K562 (cell line): ENCODE measurements around the gene HECW1. TPM values are rescaled to one million over a fixed set of nuclear protein-coding genes. Genes with fewer than 3 reads are reported as not detected.

Source experiments
- ATAC-seq: fragments of 200-7000 bp; cut with Tn5 transposase; 3 replicates; pipeline ENCODE4 v1.9.1; 2020; ENCODE audit warnings: moderate library complexity
- BruUV-seq: library from RNA; stranded (reverse); fragments of 400-500 nt; replicated peaks from 2 replicates; lab custom pipeline; 2021; lab: Mats Ljungman, UMichigan
- CTCF ChIA-PET: fragments of 300-600 bp; formaldehyde crosslinking; extraction: SDS; loops from one replicate; lab custom pipeline; 2021; ENCODE audit warnings: low intra/inter-chr PET ratio; lab: Yijun Ruan, JAX
- POLR2A ChIA-PET: fragments of 300-600, 350-650 bp; sonication (Branson Sonifier 250); formaldehyde crosslinking; extraction: SDS; loops from one replicate; lab custom pipeline; 2021; ENCODE audit warnings: antibody characterized with exemption, inconsistent platforms; lab: Yijun Ruan, JAX
- DNase-seq, 4 experiments: peaks; one replicate each; pipeline versions ENCODE4 v3.0.0 to v3.0.0-alpha.2; 2011 to 2018; ENCODE audit warnings: low spot score in 3 of 4, mixed read lengths in 3 of 4; ENCODE audit errors: extremely low read depth in 1 of 4
- FAIRE-seq: peaks from 2 replicates; lab custom pipeline; 2011; peaks lifted over from hg19 to GRCh38; lab: Jason Lieb, UNC
- H2AFZ ChIP-seq: 2 replicates; pipeline ENCODE4 v1.6.0; 2011; ENCODE audit warnings: low read depth, low read length, control low read depth, inconsistent platforms
- H3K27ac ChIP-seq: fragments of 200-600 bp; 3 replicates; pipeline ENCODE4 v1.8.0; 2011; ENCODE audit warnings: low read depth, mild to moderate bottlenecking, control low read depth, inconsistent platforms, low read length, moderate library complexity, mixed read lengths; ENCODE audit errors: extremely low read depth
- H3K27me3 ChIP-seq, 2 experiments: fragments of 300-600 bp in 1 of 2; 2 replicates in 1 of 2; 3 replicates in 1 of 2; pipeline versions ENCODE4 v1.6.0 to v1.8.0; 2011; ENCODE audit warnings: inconsistent platforms in 2 of 2, low read length in 2 of 2, mild to moderate bottlenecking in 1 of 2, mixed read lengths in 1 of 2, moderate library complexity in 1 of 2; ENCODE audit not compliant: control insufficient read depth in 2 of 2, insufficient read depth in 2 of 2
- H3K36me3 ChIP-seq: fragments of 300-600 bp; 3 replicates; pipeline ENCODE4 v1.8.0; 2011; ENCODE audit warnings: mild to moderate bottlenecking, low read length, inconsistent platforms; ENCODE audit not compliant: control insufficient read depth, insufficient read depth
- H3K4me1 ChIP-seq, 2 experiments: fragments of 200-600 bp in 1 of 2; replicated peaks in 1 of 2; 2 replicates in 1 of 2; 3 replicates in 1 of 2; pipeline versions ENCODE4 v1.5.1 to v1.8.0; 2011; ENCODE audit warnings: inconsistent platforms in 2 of 2, low read length in 2 of 2, mild to moderate bottlenecking in 1 of 2, mixed read lengths in 1 of 2, moderate library complexity in 1 of 2; ENCODE audit not compliant: control insufficient read depth in 2 of 2, insufficient read depth in 2 of 2
- H3K4me2 ChIP-seq: 2 replicates; pipeline ENCODE4 v1.6.1; 2011; ENCODE audit warnings: low read length, control low read depth, inconsistent platforms, mixed read lengths; ENCODE audit not compliant: insufficient read depth
- H3K4me3 ChIP-seq: fragments of 200-600 bp; sonication (generic), shearing (Covaris generic); 2 replicates; pipeline ENCODE4 v1.5.1; 2016; ENCODE audit warnings: control low read depth, inconsistent platforms
- H3K79me2 ChIP-seq: fragments of 200-600 bp; 3 replicates; pipeline ENCODE4 v1.8.0; 2011; ENCODE audit warnings: low read length, inconsistent platforms; ENCODE audit not compliant: control insufficient read depth, insufficient read depth
- H3K9ac ChIP-seq, 2 experiments: 2 replicates each; pipeline versions ENCODE4 v1.6.0 to v1.6.1; 2011; ENCODE audit warnings: low read depth in 2 of 2, low read length in 2 of 2, control low read depth in 1 of 2, inconsistent platforms in 1 of 2, mild to moderate bottlenecking in 1 of 2, mixed read lengths in 1 of 2; ENCODE audit not compliant: insufficient read depth in 1 of 2
- H3K9me1 ChIP-seq: one replicate; pipeline ENCODE4 v1.6.0; 2011; ENCODE audit warnings: inconsistent platforms, mild to moderate bottlenecking, low read length, moderate library complexity; ENCODE audit not compliant: control insufficient read depth, insufficient read depth
- H3K9me3 ChIP-seq: replicated peaks from 2 replicates; pipeline ENCODE4 v1.5.1; 2011; ENCODE audit warnings: low read depth, low read length, inconsistent platforms; ENCODE audit not compliant: control insufficient read depth, insufficient read depth
- H4K20me1 ChIP-seq: replicated peaks from 2 replicates; pipeline ENCODE4 v1.6.1; 2011; ENCODE audit warnings: low read length, inconsistent platforms, mixed read lengths; ENCODE audit not compliant: control insufficient read depth, insufficient read depth
- CBX5 ChIP-seq: IDR thresholded peaks from 2 replicates; pipeline ENCODE4 v1.6.1; 2014; ENCODE audit warnings: low read depth, borderline replicate concordance
- ERF ChIP-seq: fragments of 450-650 bp; formaldehyde crosslinking; IDR thresholded peaks from 2 replicates; pipeline ENCODE4 v1.4.0; 2020; ENCODE audit warnings: mild to moderate bottlenecking, mixed read lengths
- L3MBTL2 ChIP-seq: fragments of 450-650 bp; IDR thresholded peaks from 2 replicates; pipeline ENCODE4 v1.6.1; 2016; ENCODE audit warnings: mild to moderate bottlenecking, moderate library complexity
- NFIC ChIP-seq: fragments of 450-650 bp; IDR thresholded peaks from 2 replicates; pipeline ENCODE4 v1.6.1; 2017; ENCODE audit warnings: mild to moderate bottlenecking, inconsistent platforms
- PHB2 ChIP-seq: fragments of 450-650 bp; IDR thresholded peaks from 2 replicates; pipeline ENCODE4 v1.6.1; 2017; ENCODE audit warnings: low read depth
- TFE3 ChIP-seq: fragments of 450-650 bp; formaldehyde crosslinking; IDR thresholded peaks from 2 replicates; pipeline ENCODE4 v1.4.0; 2020; ENCODE audit warnings: mild to moderate bottlenecking, mixed read lengths
- ZNF3 ChIP-seq: fragments of 250-450 bp; sonication (Bioruptor Pico); IDR thresholded peaks from 2 replicates; pipeline ENCODE4 v1.5.0; 2021; ENCODE audit warnings: mild to moderate bottlenecking, moderate library complexity
- ZNF354B ChIP-seq: fragments of 250-450 bp; sonication (Bioruptor Pico); IDR thresholded peaks from 2 replicates; pipeline ENCODE4 v1.4.0; 2020
- WGBS: fragments of 100-300 bp; shearing (Covaris generic); methylation state at CpG from one replicate; pipeline ENCODE4 v1.1.6; 2016; ENCODE audit warnings: low coverage, mixed read lengths; ENCODE audit not compliant: insufficient coverage; ENCODE audit errors: missing lambda C conversion rate; 5-methylcytosine and 5-hydroxymethylcytosine counted together
- in situ Hi-C: fragments of 300-500 bp; cut with MboI; formaldehyde crosslinking; loops from 4 replicates; pipeline ENCODE4 v1.15.0; 2018; ENCODE audit warnings: inconsistent platforms, mixed read lengths
- intact Hi-C: fragments of 100-400 bp; cut with micrococcal nuclease; formaldehyde crosslinking; loops from 2 replicates; pipeline ENCODE4 v1.14.2; 2022
- polyA plus RNA-seq, 8 experiments: library from polyadenylated mRNA; depleted of rRNA in 4 of 8; stranded (reverse) in 5 of 8; unstranded in 3 of 8; fragments of >200 nt; fragmentation: Nextera tagmentation in 2 of 8; fragmentation: Illumina TruSeq in 1 of 8; extraction: Ambion mirVana in 2 of 8; extraction: Trizol in 1 of 8; gene quantifications; 2 replicates each; pipeline versions ENCODE4 v1.2.1 to v1.2.3, GENCODE V29; 2011 to 2014; ENCODE audit warnings: inconsistent platforms in 1 of 8, missing spikeins in 1 of 8
- total RNA-seq, 7 experiments: library from RNA; depleted of rRNA in 6 of 7; stranded (reverse); fragments of >200 nt in 6 of 7; fragmentation: Illumina TruSeq in 2 of 7; extraction: Trizol in 2 of 7; gene quantifications; 2 replicates each; pipeline versions ENCODE4 v1.2.1 to v1.2.3, GENCODE V29; 2011 to 2021; ENCODE audit warnings: low replicate concordance in 1 of 7
- TF ChIP-seq, protein P1 (sequence below): fragments of 450-650 bp; IDR thresholded peaks from 2 replicates; pipeline ENCODE4 v1.6.1; 2016; ENCODE audit warnings: missing biosample characterization, missing genetic modification characterization

HECW1 gene
- total and polyA plus RNA-seq, 9 of the 15 experiments (the other 6 are each of a cell fraction or from before 2014, with no cell fraction given), result 0.07 to 0.31 (median 0.13) TPM; not detected in 4

DNA sequence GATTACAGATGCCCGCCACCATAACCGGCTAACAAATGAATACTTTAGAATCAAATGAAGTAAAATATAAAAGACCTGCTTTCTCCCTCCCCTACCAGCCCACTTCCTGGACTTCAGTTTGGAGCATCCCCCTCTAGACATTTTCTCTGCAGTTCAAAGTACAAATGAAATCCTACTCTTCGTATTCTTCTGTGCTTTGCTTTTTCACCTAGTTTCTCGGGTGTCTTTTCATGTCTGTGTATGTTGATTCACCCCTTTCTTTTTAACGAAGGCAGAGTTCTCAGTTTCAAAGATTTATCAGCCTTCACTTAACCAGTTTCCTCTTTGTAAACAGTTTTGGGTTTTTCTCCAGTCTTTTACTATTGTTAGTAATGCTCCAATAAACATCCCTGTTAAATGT lies 324.6 kb downstream of the HECW1 start:
- ATAC-seq (no peak), FAIRE-seq (no peak), DNase-seq (no peak)
- Histone ChIP-seq H3K9ac (no peak overlapping the region), H3K9me3 (no peaks in the 10 kb centered on the region), H4K20me1 (no peaks in the 10 kb centered on the region; the same call in 1 of the 2 replicates), H3K9me1 (no peaks in the 10 kb centered on the region), H3K4me1 (0 out of 5 replicates have a peak, but pooled peaks cover 0 to 3% of the 10 kb centered on the region in 2 experiments), H3K4me3 (no peak overlapping the region), H2AFZ (no peak overlapping the region), H3K4me2 (no peak overlapping the region), H3K27me3 (peaks cover 10 to 11% of the 10 kb centered on the region in 2 experiments), H3K27ac (no peak overlapping the region), H3K36me3 (no peaks in the 10 kb centered on the region), H3K79me2 (no peaks in the 10 kb centered on the region)
- TF ChIP-seq NFIC (no peak), PHB2 (no peak)
- ChIA-PET POLR2A (no interaction called here), CTCF (no interaction called here)
- 0% methylated on average over 5 of the region's 5 CpGs for WGBS
- BruUV-seq, result no TSS peak
- in situ Hi-C loops (no loop called here), intact Hi-C loops (loop anchor here (10.0 kb wide), 3 partner anchors 142 to 1492 kb away; no protein-coding TSS in a partner anchor)

- no peak for DNase-seq
- POLR2A ChIA-PET, result interaction anchor here (0.6 to 1.2 kb wide), 3 partner anchors 7 to 399 kb away, joined by 3 to 4 read pairs (median 4); no protein-coding TSS in a partner anchor
- TF ChIP-seq TFE3 (CRISPR knock-in tag), result 0 out of 2 replicates have a peak, but pooled peaks have one; percentile 15
- no peak for TF ChIP-seq ZNF354B (CRISPR knock-in tag)
- no peak for TF ChIP-seq L3MBTL2
- TF ChIP-seq ERF (CRISPR knock-in tag), result no peak
- TF ChIP-seq, protein P1, sequence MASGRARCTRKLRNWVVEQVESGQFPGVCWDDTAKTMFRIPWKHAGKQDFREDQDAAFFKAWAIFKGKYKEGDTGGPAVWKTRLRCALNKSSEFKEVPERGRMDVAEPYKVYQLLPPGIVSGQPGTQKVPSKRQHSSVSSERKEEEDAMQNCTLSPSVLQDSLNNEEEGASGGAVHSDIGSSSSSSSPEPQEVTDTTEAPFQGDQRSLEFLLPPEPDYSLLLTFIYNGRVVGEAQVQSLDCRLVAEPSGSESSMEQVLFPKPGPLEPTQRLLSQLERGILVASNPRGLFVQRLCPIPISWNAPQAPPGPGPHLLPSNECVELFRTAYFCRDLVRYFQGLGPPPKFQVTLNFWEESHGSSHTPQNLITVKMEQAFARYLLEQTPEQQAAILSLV (tag), result no peak
- TF ChIP-seq ZNF3 (CRISPR knock-in tag), result no peak
- no peak for TF ChIP-seq CBX5
- TF ChIP-seq, all 486 proteins: peak for 1
- no peak overlapping the region for H2AFZ ChIP-seq
- H3K4me2 ChIP-seq, result no peak overlapping the region; the same call in 1 of the 2 replicates
- no TSS peak for BruUV-seq
- no peaks in the 10 kb centered on the region for H3K9me1 ChIP-seq
- H4K20me1 ChIP-seq, result no peaks in the 10 kb centered on the region; the same call in 1 of the 2 replicates
- no peak overlapping the region for H3K4me3 ChIP-seq
- ATAC-seq (no peak), FAIRE-seq (no peak)
- no peaks in the 10 kb centered on the region for H3K9me3 ChIP-seq
- in situ Hi-C loops, result no loop called here
- H3K27me3 ChIP-seq, result peaks cover 10 to 12% of the 10 kb centered on the region in 2 experiments
- 0% methylated on average over 8 of the region's 8 CpGs for whole genome bisulfite sequencing
- no peaks in the 10 kb centered on the region for H3K36me3 ChIP-seq
- CTCF ChIA-PET, result interaction anchor here (0.7 to 1.1 kb wide), 2 partner anchors 283 to 402 kb away, joined by 3 read pairs; no protein-coding TSS in a partner anchor
- intact Hi-C loops, result loop anchor here (2.0 to 10.0 kb wide), 4 partner anchors 144 to 1494 kb away; no protein-coding TSS in a partner anchor
- H3K9ac ChIP-seq, result no peak overlapping the region
- no peaks in the 10 kb centered on the region for H3K79me2 ChIP-seq
- 0 out of 5 replicates have a peak, but pooled peaks cover 0 to 3% of the 10 kb centered on the region in 2 experiments for H3K4me1 ChIP-seq
- no peak overlapping the region for H3K27ac ChIP-seq
Measured at GRCh38 chr7:43438897-43439479, 326.5 kb downstream of the HECW1 start.
